Gastrocnemius medialis (tissue), 4 donors: ENCODE measurements around the gene CAND2.

ENCODE experiments used
- CTCF ChIP-seq, 5 experiments: fragments of 450-650 bp in 3 of 5; fragments of 200-600 bp in 2 of 5; sonication (generic) in 2 of 5; IDR thresholded peaks in 4 of 5; conservative IDR thresholded peaks in 1 of 5; 1 replicate in 4 of 5; 2 replicates in 1 of 5; pipeline ENCODE4 v1.5.1; 2016 to 2019; ENCODE audit warnings: antibody characterized with exemption in 5 of 5, mild to moderate bottlenecking in 3 of 5, moderate library complexity in 3 of 5
- POLR2A ChIP-seq, 2 donors: fragments of 450-650 bp; IDR thresholded peaks; one replicate each; pipeline ENCODE4 v1.6.1; 2017; ENCODE audit warnings: antibody characterized with exemption in 2 of 2, mild to moderate bottlenecking in 2 of 2, moderate library complexity in 2 of 2

- TF ChIP-seq POLR2A (IDR thresholded peaks at IDR 0.05): no peak
- no peak for TF ChIP-seq CTCF (IDR thresholded peaks at IDR 0.05 in 4 of 5, conservative IDR thresholded peaks at IDR 0.05 in 1 of 5)
Measured at GRCh38 chr3:12859840-12860239, 63.4 kb downstream of the CAND2 start.
